ENCODE results near the gene TNIK. TPM values are rescaled to one million over a fixed set of nuclear protein-coding genes. Genes with fewer than 3 reads are reported as not detected.
A peak's percentile ranks its signal among the peaks of the same experiment; 100 is the strongest.

TNIK gene
- total and polyA plus RNA-seq, 10 of the 15 experiments (the other 5 are each of a cell fraction or from before 2014, with no cell fraction given): 13.9 to 74.3 (median 48.2) TPM

- peak; percentile 35 for FAIRE-seq
- in situ Hi-C loops (cut with MboI): no loop called here
- Histone ChIP-seq H3K36me3 (ENCODE audit: control insufficient read depth in 2 of 2, insufficient read depth in 2 of 2, low read length in 1 of 2) (no peaks in the 10 kb centered on the region), H4K20me1 (ENCODE audit: control insufficient read depth, insufficient read depth) (no peaks in the 10 kb centered on the region), H3K4me3 (0 out of 2 replicates have a peak overlapping the region, but pooled peaks have one; percentile 13), H3K27ac (ENCODE audit: control insufficient read depth, insufficient read depth) (peak overlapping the region; percentile 13; the same call in 1 of the 2 replicates), H3K79me2 (ENCODE audit: control insufficient read depth, insufficient read depth, low read length) (no peaks in the 10 kb centered on the region), H3K9me3 (replicated peaks; ENCODE audit: control insufficient read depth, insufficient read depth, low read length) (no peaks in the 10 kb centered on the region), H3K4me2 (ENCODE audit: control insufficient read depth, insufficient read depth) (peak overlapping the region; percentile 0; the same call in 1 of the 2 replicates), H2AFZ (ENCODE audit: control insufficient read depth, low read depth, low read length) (peak overlapping the region; percentile 69), H3K4me1 (ENCODE audit: control insufficient read depth, insufficient read depth, low read length) (no peaks in the 10 kb centered on the region; the same call in 1 of the 2 replicates), H3K9ac (ENCODE audit: control insufficient read depth, insufficient read depth, low read length) (no peak overlapping the region; the same call in 1 of the 2 replicates), H3K27me3 (replicated peaks in 1 of 2; ENCODE audit: control insufficient read depth in 2 of 2, insufficient read depth in 2 of 2, low read length in 1 of 2) (no peaks in the 10 kb centered on the region)
- DNase-seq (ENCODE audit: low read depth, low spot score): no peak
- peak; percentile 62 for ATAC-seq
- TF ChIP-seq MAX (IDR thresholded peaks at IDR 0.05; ENCODE audit: low read depth, low read length) (no peak), ZNF384 (IDR thresholded peaks at IDR 0.05; ENCODE audit: borderline replicate concordance, low read depth, low read length) (peak; percentile 49; the same call in 1 of the 2 replicates)
- BruUV-seq (replicated peaks): no TSS peak
- CTCF ChIA-PET: interaction anchor here (0.8 to 1.0 kb wide), 3 partner anchors 20 to 366 kb away, joined by 3 to 4 read pairs (median 4); no protein-coding TSS in a partner anchor
- intact Hi-C loops (cut with micrococcal nuclease; ENCODE audit: unreplicated experiment): no loop called here
- RAD21 ChIA-PET (ENCODE audit: unreplicated experiment): interaction anchor here (0.8 to 1.8 kb wide), 4 partner anchors 31 to 144 kb away, joined by 3 to 6 read pairs (median 4); partner anchors contain the start of gene TNIK
- WGBS (ENCODE audit: insufficient coverage, insufficient replicate concordance, low lambda C conversion rate, missing lambda C conversion rate): 0% methylated on average over 2 of the region's 2 CpGs
- POLR2A ChIA-PET: interaction anchor here (1.1 kb wide), 1 partner anchor 25 kb away, joined by 3 read pairs; no protein-coding TSS in a partner anchor
- SMC1A ChIA-PET (ENCODE audit: uncharacterized antibody, unreplicated experiment): interaction anchor here (0.6 to 2.5 kb wide), 5 partner anchors 11 to 570 kb away, joined by 3 to 7 read pairs (median 4); no protein-coding TSS in a partner anchor
Observed at GRCh38 chr3:171491361-171491760, 31.2 kb upstream of the TNIK start.

- H3K4me2 ChIP-seq (ENCODE audit: control insufficient read depth, insufficient read depth): no peak overlapping the region; the same call in 1 of the 2 replicates
- intact Hi-C loops (cut with micrococcal nuclease; ENCODE audit: unreplicated experiment): no loop called here
- ATAC-seq: peak; percentile 37
- ChIA-PET POLR2A (interaction anchor here (1.1 kb wide), 1 partner anchor 25 kb away, joined by 3 read pairs; no protein-coding TSS in a partner anchor), SMC1A (ENCODE audit: uncharacterized antibody, unreplicated experiment) (interaction anchor here (0.5 to 1.5 kb wide), 4 partner anchors 10 to 61 kb away, joined by 3 to 7 read pairs (median 3); no protein-coding TSS in a partner anchor), CTCF (interaction anchor here (1.0 kb wide), 1 partner anchor 366 kb away, joined by 3 read pairs; no protein-coding TSS in a partner anchor), RAD21 (ENCODE audit: unreplicated experiment) (interaction anchor here (1.1 to 1.8 kb wide), 4 partner anchors 11 to 35 kb away, joined by 3 to 7 read pairs (median 6); partner anchors contain the start of gene TNIK)
- WGBS (ENCODE audit: insufficient coverage, insufficient replicate concordance, low lambda C conversion rate, missing lambda C conversion rate): 98% methylated on average over 3 of the region's 3 CpGs
- H3K27me3 ChIP-seq (replicated peaks in 1 of 2; ENCODE audit: control insufficient read depth in 2 of 2, insufficient read depth in 2 of 2, low read length in 1 of 2): no peaks in the 10 kb centered on the region
- H3K27ac ChIP-seq (ENCODE audit: control insufficient read depth, insufficient read depth): peak overlapping the region; percentile 13; the same call in 1 of the 2 replicates
- no peaks in the 10 kb centered on the region for H3K79me2 ChIP-seq (ENCODE audit: control insufficient read depth, insufficient read depth, low read length)
- in situ Hi-C loops (cut with MboI): no loop called here
- FAIRE-seq: no peak
- H2AFZ ChIP-seq (ENCODE audit: control insufficient read depth, low read depth, low read length): peak overlapping the region; percentile 69
- BruUV-seq (replicated peaks): no TSS peak
- H3K36me3 ChIP-seq (ENCODE audit: control insufficient read depth in 2 of 2, insufficient read depth in 2 of 2, low read length in 1 of 2): no peaks in the 10 kb centered on the region
- no peaks in the 10 kb centered on the region for H4K20me1 ChIP-seq (ENCODE audit: control insufficient read depth, insufficient read depth)
- no peaks in the 10 kb centered on the region for H3K9me3 ChIP-seq (replicated peaks; ENCODE audit: control insufficient read depth, insufficient read depth, low read length)
- H3K9ac ChIP-seq (ENCODE audit: control insufficient read depth, insufficient read depth, low read length): no peak overlapping the region; the same call in 1 of the 2 replicates
- H3K4me1 ChIP-seq (ENCODE audit: control insufficient read depth, insufficient read depth, low read length): no peaks in the 10 kb centered on the region; the same call in 1 of the 2 replicates
- no peak overlapping the region for H3K4me3 ChIP-seq
- TF ChIP-seq EGR1 (IDR thresholded peaks at IDR 0.05; ENCODE audit: borderline replicate concordance in 1 of 2, low read depth in 2 of 2, low read length in 2 of 2) (no peak), CBFB (IDR thresholded peaks at IDR 0.05; ENCODE audit: low read depth) (no peak), MXI1 (IDR thresholded peaks at IDR 0.05; ENCODE audit: low read depth, low read length) (no peak), EZH2 (IDR thresholded peaks at IDR 0.05; ENCODE audit: borderline replicate concordance, control insufficient read depth, low read depth, low read length) (no peak)
- DNase-seq (ENCODE audit: low read depth, low spot score): no peak
Observed at GRCh38 chr3:171490901-171491300, 30.7 kb upstream of the TNIK start.

Data from GM12878 (cell line).